HCT116 (cell line): Measurements from ENCODE around the gene FOXO6. TPM values are rescaled to one million over a fixed set of nuclear protein-coding genes. Genes with fewer than 3 reads are reported as not detected.

Experiments used
- ATAC-seq: fragments of 200-7000 bp; cut with Tn5 transposase; 2 replicates; pipeline ENCODE4 v1.9.1; 2020; ENCODE audit warnings: mild to moderate bottlenecking, moderate library complexity
- BruUV-seq: library from RNA; stranded (reverse); fragments of 400-500 nt; replicated peaks from 2 replicates; lab custom pipeline; 2021; lab: Mats Ljungman, UMichigan
- CTCF ChIA-PET: fragments of 300-600 bp; sonication (Branson Sonifier 250); formaldehyde crosslinking; loops from one replicate; lab custom pipeline; 2021; ENCODE audit warnings: antibody characterized with exemption; lab: Charles Lee
- POLR2A ChIA-PET: fragments of 300-600, 350-600 bp; sonication (Branson Sonifier 250); formaldehyde crosslinking; loops from one replicate; lab custom pipeline; 2021; ENCODE audit warnings: antibody characterized with exemption; lab: Charles Lee
- RAD21 ChIA-PET, 2 experiments: fragments of 300-600 bp; sonication (Branson Sonifier 250); formaldehyde crosslinking; loops; one replicate each; lab custom pipeline; 2023; ENCODE audit warnings: low total read pairs in 2 of 2; ENCODE audit not compliant: uncharacterized antibody in 2 of 2, unreplicated experiment in 2 of 2, low non-redundant PET in 1 of 2; lab: Charles Lee
- DNase-seq: peaks from one replicate; pipeline ENCODE4 v3.0.0-alpha.2; 2010; ENCODE audit warnings: low read depth, low spot score
- H2AFZ ChIP-seq: fragments of 200-600 bp; shearing (Covaris generic), sonication (generic); 2 replicates; pipeline ENCODE4 v1.6.1; 2017; ENCODE audit warnings: low read depth, mixed run types, mixed read lengths, antibody characterized with exemption, low read length; ENCODE audit not compliant: poor library complexity, severe bottlenecking
- H3K27ac ChIP-seq: 2 replicates; pipeline ENCODE4 v1.5.1; 2012; ENCODE audit warnings: low read depth, low read length
- H3K27me3 ChIP-seq: fragments of 200-600 bp; sonication (generic); 2 replicates; pipeline ENCODE4 v1.6.1; 2016; ENCODE audit warnings: mixed run types, low read length, mixed read lengths; ENCODE audit not compliant: insufficient read depth
- H3K36me3 ChIP-seq, 2 experiments: fragments of 200-500 bp in 1 of 2; fragments of 200-600 bp in 1 of 2; sonication (Bioruptor generic) in 1 of 2; sonication (generic) in 1 of 2; 2 replicates each; pipeline versions ENCODE4 v1.5.1 to v1.6.1; 2014 to 2016; ENCODE audit warnings: low read length in 2 of 2, inconsistent platforms in 1 of 2, mixed read lengths in 1 of 2, mixed run types in 1 of 2; ENCODE audit not compliant: insufficient read depth in 2 of 2, control insufficient read depth in 1 of 2
- H3K4me1 ChIP-seq, 2 experiments: fragments of 200-600 bp in 1 of 2; sonication (generic) in 1 of 2; 2 replicates each; pipeline versions ENCODE4 v1.5.1 to v1.6.1; 2012 to 2017; ENCODE audit warnings: low read length in 2 of 2, inconsistent platforms in 1 of 2, mild to moderate bottlenecking in 1 of 2, mixed read lengths in 1 of 2, mixed run types in 1 of 2, moderate library complexity in 1 of 2; ENCODE audit not compliant: insufficient read depth in 2 of 2, control insufficient read depth in 1 of 2
- H3K4me2 ChIP-seq: fragments of 200-600 bp; sonication (generic); 2 replicates; pipeline ENCODE4 v1.6.1; 2017; ENCODE audit warnings: mixed run types, low read length, mixed read lengths
- H3K4me3 ChIP-seq, 2 experiments: fragments of 200-600 bp in 1 of 2; sonication (generic) in 1 of 2; replicated peaks in 1 of 2; 2 replicates each; pipeline ENCODE4 v1.5.1; 2011 to 2016; ENCODE audit warnings: low read length in 2 of 2, control low read depth in 1 of 2, low read depth in 1 of 2, mild to moderate bottlenecking in 1 of 2, mixed read lengths in 1 of 2, mixed run types in 1 of 2
- H3K79me2 ChIP-seq: fragments of 200-600 bp; sonication (generic); 2 replicates; pipeline ENCODE4 v1.6.1; 2017; ENCODE audit warnings: mild to moderate bottlenecking, mixed run types, low read length, moderate library complexity, mixed read lengths; ENCODE audit not compliant: insufficient read depth
- H3K9ac ChIP-seq: fragments of 200-600 bp; sonication (generic); 2 replicates; pipeline ENCODE4 v1.6.1; 2016; ENCODE audit warnings: low read length, mixed read lengths
- H3K9me2 ChIP-seq: fragments of 200-600 bp; sonication (generic), shearing (Covaris generic); 2 replicates; pipeline ENCODE4 v1.6.1; 2017; ENCODE audit warnings: mixed run types, mild to moderate bottlenecking, moderate library complexity; ENCODE audit not compliant: insufficient read depth
- H3K9me3 ChIP-seq, 2 experiments: fragments of 200-500 bp in 1 of 2; fragments of 200-600 bp in 1 of 2; sonication (Bioruptor generic) in 1 of 2; sonication (generic) in 1 of 2; 2 replicates each; pipeline ENCODE4 v1.6.1; 2014 to 2017; ENCODE audit warnings: low read length in 2 of 2, mixed read lengths in 2 of 2, inconsistent platforms in 1 of 2, low read depth in 1 of 2, mild to moderate bottlenecking in 1 of 2, mixed run types in 1 of 2, moderate library complexity in 1 of 2; ENCODE audit not compliant: control insufficient read depth in 1 of 2, insufficient read depth in 1 of 2
- H4K20me1 ChIP-seq: fragments of 200-600 bp; sonication (generic), shearing (Covaris generic); 2 replicates; pipeline ENCODE4 v1.6.1; 2017; ENCODE audit warnings: mixed run types, mild to moderate bottlenecking, moderate library complexity; ENCODE audit not compliant: insufficient read depth
- ATF3 ChIP-seq: IDR thresholded peaks from 2 replicates; pipeline ENCODE4 v1.6.1; 2012
- CTCF ChIP-seq, 3 experiments: fragments of 200-600 bp in 1 of 3; sonication (generic) in 1 of 3; IDR thresholded peaks in 2 of 3; conservative IDR thresholded peaks in 1 of 3; 2 replicates each; pipeline ENCODE4 v1.5.1; 2012 to 2017; ENCODE audit warnings: low read depth in 2 of 3, low read length in 2 of 3, antibody characterized with exemption in 1 of 3, borderline replicate concordance in 1 of 3, control low read depth in 1 of 3, mild to moderate bottlenecking in 1 of 3, mixed read lengths in 1 of 3, mixed run types in 1 of 3, moderate library complexity in 1 of 3; ENCODE audit not compliant: insufficient read depth in 1 of 3
- EGR1 ChIP-seq: IDR thresholded peaks from 2 replicates; pipeline ENCODE4 v1.6.1; 2012; ENCODE audit warnings: low read depth
- EZH2 ChIP-seq: fragments of 200-600 bp; sonication (generic); IDR thresholded peaks from 2 replicates; pipeline ENCODE4 v1.6.1; 2017; ENCODE audit warnings: antibody characterized with exemption, mixed run types
- EZH2phosphoT487 ChIP-seq: fragments of 200-600 bp; IDR thresholded peaks from 2 replicates; pipeline ENCODE4 v1.6.1; 2018; ENCODE audit warnings: antibody characterized with exemption, borderline replicate concordance
- FOSL1 ChIP-seq: IDR thresholded peaks from 2 replicates; pipeline ENCODE4 v1.6.1; 2012; ENCODE audit warnings: low read depth
- JUND ChIP-seq: IDR thresholded peaks from 2 replicates; pipeline ENCODE4 v1.6.1; 2012
- MAX ChIP-seq: IDR thresholded peaks from 2 replicates; pipeline ENCODE4 v1.6.1; 2012
- REST ChIP-seq: IDR thresholded peaks from 2 replicates; pipeline ENCODE4 v1.6.1; 2012; ENCODE audit warnings: low read depth
- SIN3A ChIP-seq: IDR thresholded peaks from 2 replicates; pipeline ENCODE4 v1.6.1; 2012; ENCODE audit warnings: low read depth
- SP1 ChIP-seq: IDR thresholded peaks from 2 replicates; pipeline ENCODE4 v1.6.1; 2012; ENCODE audit warnings: low read depth
- YY1 ChIP-seq: IDR thresholded peaks from 2 replicates; pipeline ENCODE4 v1.6.1; 2011; ENCODE audit warnings: low read length, low read depth, moderate library complexity, mild to moderate bottlenecking; ENCODE audit not compliant: insufficient replicate concordance; ENCODE audit errors: extremely low read depth
- ZBTB33 ChIP-seq: IDR thresholded peaks from 2 replicates; pipeline ENCODE4 v1.6.1; 2011; ENCODE audit warnings: mild to moderate bottlenecking, low read length, moderate library complexity; ENCODE audit not compliant: insufficient replicate concordance; ENCODE audit errors: extremely low read depth
- ZFX ChIP-seq: fragments of 450-650 bp; IDR thresholded peaks from 2 replicates; pipeline ENCODE4 v1.6.1; 2017
- ZNF274 ChIP-seq: fragments of 200-500 bp; sonication (Bioruptor generic); IDR thresholded peaks from 2 replicates; pipeline ENCODE4 v1.6.1; 2014; ENCODE audit warnings: mild to moderate bottlenecking, low read depth, low read length, inconsistent platforms
- intact Hi-C: fragments of 100-400 bp; cut with micrococcal nuclease; formaldehyde crosslinking; loops from 2 replicates; pipeline ENCODE4 v1.10.0; 2022
- total RNA-seq: library from RNA; stranded (reverse); gene quantifications from one replicate; pipeline ENCODE4 v1.2.1, GENCODE V29; 2021; ENCODE audit not compliant: unreplicated experiment

FOXO6 gene
- total RNA-seq, 1 experiment from 2014 or later: 7.0 TPM

GRCh38 chr1:41365772-41366454, 4.7 kb downstream of the FOXO6 start (continued):
- no peak for TF ChIP-seq SIN3A
- TF ChIP-seq EZH2: no peak
- TF ChIP-seq ZNF274: no peak

- Histone ChIP-seq H3K9ac (no peak overlapping the region), H3K36me3 (no peaks in the 10 kb centered on the region), H4K20me1 (no peaks in the 10 kb centered on the region), H3K4me2 (no peak overlapping the region), H3K4me3 (no peak overlapping the region), H3K27me3 (no peaks in the 10 kb centered on the region), H2AFZ (no peak overlapping the region), H3K9me2 (no peaks in the 10 kb centered on the region), H3K79me2 (no peaks in the 10 kb centered on the region), H3K27ac (no peak overlapping the region), H3K4me1 (peaks cover 6 to 28% of the 10 kb centered on the region in 2 experiments; a peak in 3 of 4 replicates), H3K9me3 (no peaks in the 10 kb centered on the region)
- intact Hi-C loops: no loop called here
- BruUV-seq: no TSS peak
- ChIA-PET POLR2A (no interaction called here), CTCF (no interaction called here), RAD21 (no interaction called here)
- no peak for DNase-seq
- no peak for TF ChIP-seq YY1
- no peak for TF ChIP-seq SP1
- no peak for TF ChIP-seq ZNF274
- TF ChIP-seq REST: no peak
- no peak for TF ChIP-seq MAX
- TF ChIP-seq ATF3: no peak
- no peak for TF ChIP-seq JUND
- TF ChIP-seq FOSL1: no peak
- TF ChIP-seq EGR1: no peak
- TF ChIP-seq ZBTB33: no peak
- no peak for TF ChIP-seq EZH2phosphoT487
- TF ChIP-seq ZFX: no peak
- TF ChIP-seq CTCF (IDR thresholded peaks at IDR 0.05 in 2 of 3, conservative IDR thresholded peaks at IDR 0.05 in 1 of 3; ENCODE audit: borderline replicate concordance in 1 of 3, insufficient read depth in 1 of 3, low read depth in 2 of 3, low read length in 2 of 3): no peak
- ATAC-seq: no peak
These were observed 5.4 kb downstream of the FOXO6 start for GRCh38 chr1:41366455-41367287.
